Endodermal cell (in vitro differentiated cells): Measurements from ENCODE around the gene CACNA1E. TPM values are rescaled to one million over a fixed set of nuclear protein-coding genes. Genes with fewer than 3 reads are reported as not detected.

Source experiments
- DNase-seq: peaks from one replicate; pipeline ENCODE4 v3.0.0-alpha.2; 2017
- H3K27ac ChIP-seq: 2 replicates; pipeline ENCODE4 v1.5.1; 2013; ENCODE audit warnings: mild to moderate bottlenecking, low read depth, low read length, moderate library complexity
- H3K27me3 ChIP-seq: 2 replicates; pipeline ENCODE4 v1.6.1; 2013; ENCODE audit warnings: mild to moderate bottlenecking, low read length, moderate library complexity; ENCODE audit not compliant: insufficient read depth, control insufficient read depth, poor library complexity, severe bottlenecking
- H3K36me3 ChIP-seq: 2 replicates; pipeline ENCODE4 v1.7.0; 2013; ENCODE audit warnings: mild to moderate bottlenecking, low read length, moderate library complexity; ENCODE audit not compliant: control insufficient read depth, insufficient read depth
- H3K4me1 ChIP-seq: one replicate; pipeline ENCODE4 v1.7.0; 2013; ENCODE audit warnings: low read length; ENCODE audit not compliant: control insufficient read depth, insufficient read depth
- H3K4me3 ChIP-seq: 2 replicates; pipeline ENCODE4 v1.5.1; 2013; ENCODE audit warnings: mild to moderate bottlenecking, low read length, moderate library complexity
- H3K9ac ChIP-seq: 2 replicates; pipeline ENCODE4 v1.6.1; 2013; ENCODE audit warnings: mild to moderate bottlenecking, low read length, moderate library complexity; ENCODE audit not compliant: poor library complexity, severe bottlenecking; ENCODE audit errors: extremely low read depth
- H3K9me3 ChIP-seq: 2 replicates; pipeline ENCODE4 v1.6.1; 2013; ENCODE audit warnings: mild to moderate bottlenecking, low read length, moderate library complexity; ENCODE audit not compliant: control insufficient read depth
- H3K27ac Mint-ChIP-seq: 2 replicates; pipeline ENCODE4 v1.8.0; 2020; ENCODE audit warnings: mixed read lengths
- H3K27me3 Mint-ChIP-seq: 2 replicates; pipeline ENCODE4 v1.8.0; 2021; ENCODE audit warnings: mild to moderate bottlenecking, mixed read lengths; ENCODE audit not compliant: insufficient read depth
- H3K36me3 Mint-ChIP-seq: 2 replicates; pipeline ENCODE4 v1.8.0; 2020; ENCODE audit warnings: low read depth, mixed read lengths
- H3K4me1 Mint-ChIP-seq: 2 replicates; pipeline ENCODE4 v1.8.0; 2020; ENCODE audit warnings: mixed read lengths
- H3K4me3 Mint-ChIP-seq: 2 replicates; pipeline ENCODE4 v1.8.0; 2020; ENCODE audit warnings: mild to moderate bottlenecking, moderate library complexity, mixed read lengths
- H3K9me3 Mint-ChIP-seq: 2 replicates; pipeline ENCODE4 v1.8.0; 2020; ENCODE audit warnings: mild to moderate bottlenecking, mixed read lengths
- CTCF ChIP-seq: fragments of 200-600 bp; sonication (generic); conservative IDR thresholded peaks from 2 replicates; pipeline ENCODE4 v1.5.0; 2021; ENCODE audit warnings: antibody characterized with exemption, mild to moderate bottlenecking
- WGBS, 2 experiments: methylation state at CpG; one replicate each; pipeline versions ENCODE4 v1.1.5 to v1.1.7; 2013; ENCODE audit warnings: missing lambda C conversion rate in 2 of 2, mixed read lengths in 1 of 2; ENCODE audit not compliant: insufficient coverage in 1 of 2, insufficient read length in 1 of 2; 5-methylcytosine and 5-hydroxymethylcytosine counted together
- total RNA-seq, 2 donors: library from RNA; stranded (reverse); fragmentation: NEBNext Ultra II Directional in 1 of 2; extraction: Animal tissue kit (Norgen Biotek cat#: 25700) in 1 of 2; gene quantifications; 2 replicates in 1 of 2; 3 replicates in 1 of 2; pipeline ENCODE4 v1.2.1, GENCODE V29; 2021

CACNA1E gene
- total RNA-seq, 2 donors from 2014 or later, result 4.7 to 5.8 TPM

GRCh38 chr1:181701891-181702290 is 218.6 kb downstream of the CACNA1E start:
- H3K4me1 ChIP-seq, result no peaks in the 10 kb centered on the region
- H3K9me3 ChIP-seq, result no peaks in the 10 kb centered on the region
- no peaks in the 10 kb centered on the region for H3K9me3 Mint-ChIP-seq
- no peak overlapping the region for H3K9ac ChIP-seq
- TF ChIP-seq CTCF, result no peak
- DNase-seq, result no peak
- peaks cover 81% of the 10 kb centered on the region for H3K27me3 ChIP-seq
- no peak overlapping the region for H3K27ac ChIP-seq
- no peaks in the 10 kb centered on the region for H3K4me1 Mint-ChIP-seq
- no peak overlapping the region for H3K4me3 ChIP-seq
- WGBS, 2 experiments, result 84 to 100% methylated on average over 1 of the region's 1 CpG
- H3K36me3 ChIP-seq, result no peaks in the 10 kb centered on the region
- peaks cover 57% of the 10 kb centered on the region for H3K27me3 Mint-ChIP-seq
- H3K36me3 Mint-ChIP-seq, result no peaks in the 10 kb centered on the region
- H3K4me3 Mint-ChIP-seq, result no peak overlapping the region
- no peak overlapping the region for H3K27ac Mint-ChIP-seq

- H3K4me3 ChIP-seq, result no peak overlapping the region
- no peaks in the 10 kb centered on the region for H3K4me1 ChIP-seq
- TF ChIP-seq CTCF, result no peak
- no peak overlapping the region for H3K9ac ChIP-seq
- Mint-ChIP-seq H3K9me3 (no peaks in the 10 kb centered on the region), H3K4me3 (no peak overlapping the region), H3K36me3 (no peaks in the 10 kb centered on the region), H3K27me3 (peaks cover 69% of the 10 kb centered on the region), H3K4me1 (no peaks in the 10 kb centered on the region), H3K27ac (no peak overlapping the region)
- no peak for DNase-seq
- no peaks in the 10 kb centered on the region for H3K9me3 ChIP-seq
- no peak overlapping the region for H3K27ac ChIP-seq
- H3K27me3 ChIP-seq, result peaks cover 92% of the 10 kb centered on the region
- 81 to 82% methylated on average over 8 of the region's 8 CpGs for WGBS, 2 experiments
- no peaks in the 10 kb centered on the region for H3K36me3 ChIP-seq
Observed at GRCh38 chr1:181704546-181704945, 221.2 kb downstream of the CACNA1E start.

- Histone ChIP-seq H3K4me1 (no peaks in the 10 kb centered on the region), H3K9me3 (no peaks in the 10 kb centered on the region), H3K4me3 (no peak overlapping the region), H3K9ac (no peak overlapping the region), H3K36me3 (no peaks in the 10 kb centered on the region), H3K27ac (no peak overlapping the region), H3K27me3 (peaks cover 99% of the 10 kb centered on the region)
- Mint-ChIP-seq H3K4me1 (peaks cover 17% of the 10 kb centered on the region), H3K27me3 (peaks cover 100% of the 10 kb centered on the region), H3K4me3 (no peak overlapping the region), H3K27ac (no peak overlapping the region), H3K36me3 (no peaks in the 10 kb centered on the region), H3K9me3 (no peaks in the 10 kb centered on the region)
- WGBS, 2 experiments, result 92 to 100% methylated on average over 3 to 4 of the region's 4 CpGs
- no peak for TF ChIP-seq CTCF
- DNase-seq, result no peak
Observed at GRCh38 chr1:181711820-181712219, 228.5 kb downstream of the CACNA1E start.
